Gastroesophageal sphincter (tissue), 3 donors: Measurements from ENCODE around the gene PPP6R3.

Experiments
- EP300 ChIP-seq: sonication (generic); formaldehyde crosslinking; IDR thresholded peaks from one replicate; pipeline ENCODE4 v1.6.1; 2017; ENCODE audit warnings: antibody characterized with exemption, mild to moderate bottlenecking
- POLR2A ChIP-seq, 2 donors: fragments of 450-650 bp; IDR thresholded peaks; one replicate each; pipeline ENCODE4 v1.6.1; 2017; ENCODE audit warnings: antibody characterized with exemption in 2 of 2, mild to moderate bottlenecking in 2 of 2, moderate library complexity in 1 of 2
- POLR2AphosphoS5 ChIP-seq: sonication (generic); formaldehyde crosslinking; IDR thresholded peaks from one replicate; pipeline ENCODE4 v1.6.1; 2017; ENCODE audit warnings: antibody characterized with exemption
- TF ChIP-seq, protein P1 (sequence below), 4 experiments: fragments of 200-600 bp in 2 of 4; fragments of 450-650 bp in 2 of 4; sonication (generic) in 1 of 4; IDR thresholded peaks; one replicate each; pipeline ENCODE4 v1.5.1; 2017 to 2019; ENCODE audit warnings: antibody characterized with exemption in 4 of 4, mild to moderate bottlenecking in 2 of 4, moderate library complexity in 2 of 4

- TF ChIP-seq, protein P1, sequence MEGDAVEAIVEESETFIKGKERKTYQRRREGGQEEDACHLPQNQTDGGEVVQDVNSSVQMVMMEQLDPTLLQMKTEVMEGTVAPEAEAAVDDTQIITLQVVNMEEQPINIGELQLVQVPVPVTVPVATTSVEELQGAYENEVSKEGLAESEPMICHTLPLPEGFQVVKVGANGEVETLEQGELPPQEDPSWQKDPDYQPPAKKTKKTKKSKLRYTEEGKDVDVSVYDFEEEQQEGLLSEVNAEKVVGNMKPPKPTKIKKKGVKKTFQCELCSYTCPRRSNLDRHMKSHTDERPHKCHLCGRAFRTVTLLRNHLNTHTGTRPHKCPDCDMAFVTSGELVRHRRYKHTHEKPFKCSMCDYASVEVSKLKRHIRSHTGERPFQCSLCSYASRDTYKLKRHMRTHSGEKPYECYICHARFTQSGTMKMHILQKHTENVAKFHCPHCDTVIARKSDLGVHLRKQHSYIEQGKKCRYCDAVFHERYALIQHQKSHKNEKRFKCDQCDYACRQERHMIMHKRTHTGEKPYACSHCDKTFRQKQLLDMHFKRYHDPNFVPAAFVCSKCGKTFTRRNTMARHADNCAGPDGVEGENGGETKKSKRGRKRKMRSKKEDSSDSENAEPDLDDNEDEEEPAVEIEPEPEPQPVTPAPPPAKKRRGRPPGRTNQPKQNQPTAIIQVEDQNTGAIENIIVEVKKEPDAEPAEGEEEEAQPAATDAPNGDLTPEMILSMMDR (IDR thresholded peaks at IDR 0.05), result no peak
- TF ChIP-seq POLR2AphosphoS5, result no peak
- no peak for TF ChIP-seq POLR2A (IDR thresholded peaks at IDR 0.05)
- no peak for TF ChIP-seq EP300
Observed at GRCh38 chr11:68663482-68664010, 203.0 kb downstream of the PPP6R3 start.
